GM21737 (cell line): Measurements from ENCODE around the gene EPHB4.
"Not testable (repeated sequence)": the region's sequence is repeated elsewhere in the genome, so short reads cannot be mapped to it uniquely, and the experiment has no call there.

Experiments used
- ATAC-seq: cut with Tn5 transposase; IDR thresholded peaks from one replicate; pipeline ENCODE4 v1.9.1; 2021; ENCODE audit warnings: mild to moderate bottlenecking, moderate library complexity; ENCODE audit not compliant: unreplicated experiment

The EPHB4 gene

DNA sequence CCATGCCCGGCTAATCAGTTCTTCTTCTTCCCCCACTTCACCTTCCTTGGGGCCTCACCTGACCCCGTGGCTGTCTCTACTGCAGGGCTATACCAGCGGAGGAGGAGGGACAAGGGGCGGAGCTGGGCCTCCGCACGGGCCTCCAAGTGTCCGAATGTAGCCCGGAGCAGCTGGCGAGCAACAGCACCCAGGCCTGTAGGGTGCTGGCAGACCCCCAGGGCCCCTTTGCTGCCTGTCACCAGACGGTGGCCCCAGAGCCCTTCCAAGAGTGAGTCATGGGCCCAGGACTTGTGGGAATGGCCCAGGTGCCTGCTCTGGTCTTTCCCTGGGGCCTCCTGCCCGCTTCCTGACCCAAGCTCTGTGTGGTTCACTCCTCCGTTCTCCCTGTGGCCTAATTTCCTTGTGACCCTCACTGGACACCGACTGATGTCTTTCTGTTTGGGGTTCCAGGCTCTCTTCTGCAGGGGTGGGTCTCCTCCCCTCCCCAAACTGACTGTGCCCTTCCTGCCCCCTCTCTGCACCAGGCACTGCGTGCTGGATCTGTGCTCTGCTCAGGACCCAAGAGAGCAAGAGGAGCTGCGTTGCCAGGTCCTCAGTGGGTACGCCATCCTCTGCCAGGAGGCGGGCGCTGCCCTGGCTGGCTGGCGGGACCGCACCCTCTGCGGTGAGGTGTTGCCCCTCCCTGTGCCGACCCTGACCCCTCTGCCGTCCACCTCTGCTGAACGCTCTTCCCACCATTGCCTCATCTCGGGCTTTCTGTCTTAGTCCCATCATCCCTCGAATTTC is 35.2 kb downstream of the EPHB4 start:
- ATAC-seq = no peak

DNA sequence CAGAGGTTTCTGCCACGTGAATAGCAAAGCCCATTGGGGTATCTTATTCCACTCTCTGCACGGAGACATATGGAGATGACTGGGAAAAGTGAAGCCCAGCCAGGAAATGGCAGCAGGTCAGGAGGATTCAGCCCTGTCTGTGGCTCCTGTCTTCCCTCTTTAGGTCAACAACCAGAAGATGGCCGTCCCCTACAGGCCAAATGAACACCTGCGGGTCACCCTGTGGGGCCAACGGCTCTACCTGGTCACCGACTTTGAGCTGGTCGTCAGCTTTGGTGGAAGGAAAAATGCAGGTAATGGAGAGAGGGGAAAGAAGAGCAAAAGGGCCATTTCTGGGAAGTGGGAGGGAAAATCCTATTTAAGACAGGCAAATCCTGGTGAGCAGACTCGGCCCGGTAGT is 38.3 kb downstream of the EPHB4 start:
- no peak for ATAC-seq

DNA sequence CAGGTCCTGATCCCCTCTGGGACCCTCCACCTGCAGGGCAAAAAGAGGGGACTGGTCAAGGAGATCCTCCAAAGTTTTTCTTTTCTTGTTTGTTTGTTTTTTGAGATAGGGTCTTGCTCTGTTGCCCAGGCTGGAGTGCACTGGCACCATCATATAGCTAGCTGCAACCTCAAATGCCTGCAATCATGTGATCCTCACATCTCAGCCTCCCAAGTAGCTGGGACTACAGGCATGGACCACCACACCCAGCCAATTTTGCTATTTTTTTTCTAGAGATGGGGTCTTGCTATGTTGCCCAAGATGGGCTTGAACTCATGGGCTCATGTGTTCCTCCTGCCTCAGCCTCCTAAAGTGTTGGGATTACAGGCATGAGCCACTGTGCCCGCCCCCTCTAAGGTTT is 41.0 kb downstream of the EPHB4 start:
- no peak for ATAC-seq

DNA sequence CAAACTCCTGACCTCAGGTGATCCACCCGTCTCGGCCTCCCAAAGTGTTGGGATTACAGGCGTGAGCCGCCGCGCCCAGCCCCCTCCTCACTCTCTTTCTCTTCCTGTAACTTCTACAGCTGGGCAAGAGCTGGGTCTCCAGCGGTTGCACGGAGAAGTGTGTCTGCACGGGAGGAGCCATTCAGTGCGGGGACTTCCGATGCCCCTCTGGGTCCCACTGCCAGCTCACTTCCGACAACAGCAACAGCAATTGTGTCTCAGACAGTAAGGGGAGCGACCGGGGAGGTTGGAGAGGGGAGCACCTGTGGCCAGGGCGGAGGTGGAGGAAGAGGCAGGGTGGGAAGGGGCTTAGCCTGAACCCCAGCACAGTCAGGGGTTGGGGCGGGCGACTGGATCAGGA is 41.4 kb downstream of the EPHB4 start:
- ATAC-seq = no peak

DNA sequence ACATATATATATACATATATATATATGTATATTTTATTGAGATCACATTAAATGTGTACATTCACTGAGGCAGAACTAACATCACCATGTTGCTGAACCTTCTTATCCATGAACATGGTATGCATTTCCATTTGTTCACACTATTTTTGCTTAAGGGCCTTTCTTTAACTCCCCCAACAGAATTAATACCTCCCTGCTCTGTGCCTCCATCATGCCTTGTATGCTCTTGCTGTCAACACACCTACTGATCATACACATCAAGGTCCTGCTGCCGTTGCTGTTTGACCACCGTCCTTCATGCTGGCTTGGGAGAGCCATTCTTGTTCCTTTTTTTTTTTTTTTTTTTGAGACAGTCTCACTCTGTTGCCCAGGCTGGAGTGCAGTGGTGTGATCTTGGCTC is 43.5 kb downstream of the EPHB4 start:
- ATAC-seq = no peak

DNA sequence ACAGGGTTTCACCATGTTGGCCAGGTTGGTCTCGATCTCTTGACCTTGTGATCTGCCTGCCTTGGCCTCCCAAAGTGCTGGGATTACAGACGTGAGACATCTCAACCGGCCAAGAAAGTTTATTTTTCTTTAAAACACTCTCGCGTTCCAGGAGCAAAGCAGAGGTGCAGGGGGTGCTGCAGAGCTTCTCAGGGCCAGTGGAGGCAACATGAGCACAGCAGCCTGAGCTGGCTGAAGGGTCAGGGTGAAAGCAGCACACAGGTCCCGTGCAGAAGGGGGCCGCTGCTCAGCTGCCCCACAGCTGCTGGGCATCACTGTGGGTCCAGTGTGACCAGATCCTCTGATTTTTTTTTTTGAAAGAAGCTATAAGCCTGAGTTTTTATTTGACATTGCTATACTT is 46.1 kb downstream of the EPHB4 start:
- ATAC-seq = no peak

DNA sequence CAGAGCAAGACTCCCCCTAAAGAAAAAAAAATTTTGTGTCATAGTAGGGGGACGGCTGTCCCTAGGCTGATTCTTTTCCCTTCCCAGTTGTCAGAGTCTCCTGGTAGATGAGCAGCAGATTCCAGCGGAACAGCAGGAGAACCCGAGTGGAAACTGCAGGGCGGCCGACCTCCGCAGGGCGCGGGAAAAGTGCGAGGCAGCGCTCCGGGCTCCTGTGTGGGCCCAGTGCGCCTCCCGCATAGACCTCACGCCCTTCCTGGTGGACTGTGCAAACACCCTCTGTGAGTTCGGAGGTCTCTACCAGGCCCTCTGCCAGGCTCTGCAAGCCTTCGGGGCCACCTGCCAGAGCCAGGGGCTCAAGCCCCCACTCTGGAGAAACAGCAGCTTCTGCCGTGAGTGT is 48.0 kb downstream of the EPHB4 start:
- ATAC-seq = no peak

DNA sequence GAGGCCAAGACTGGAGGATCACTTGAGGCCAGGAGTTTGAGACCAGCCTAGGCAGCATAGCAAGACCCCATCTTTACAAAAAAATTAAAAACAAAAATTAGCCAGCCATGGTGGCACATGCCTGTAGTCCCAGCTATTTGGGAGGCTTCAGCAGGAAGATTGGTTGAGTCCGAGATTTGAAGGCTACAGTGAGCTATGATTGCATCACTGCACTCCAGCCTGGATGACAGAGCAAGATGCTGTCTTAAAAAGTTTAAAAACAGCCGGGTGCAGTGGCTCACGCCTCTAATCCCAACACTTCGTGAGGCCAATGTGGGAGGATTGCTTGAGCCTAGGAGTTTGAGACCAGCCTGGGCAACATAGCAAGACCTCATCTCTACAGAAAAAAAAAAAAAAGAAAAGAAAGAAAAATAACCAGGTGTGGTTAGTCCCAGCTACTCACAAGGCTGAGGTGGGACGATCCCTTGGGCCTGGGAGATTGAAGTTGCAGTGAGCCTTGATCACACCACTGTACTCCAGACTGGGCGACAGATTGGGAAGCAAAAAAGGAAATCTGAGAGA is 49.2 kb downstream of the EPHB4 start:
- no peak for ATAC-seq

DNA sequence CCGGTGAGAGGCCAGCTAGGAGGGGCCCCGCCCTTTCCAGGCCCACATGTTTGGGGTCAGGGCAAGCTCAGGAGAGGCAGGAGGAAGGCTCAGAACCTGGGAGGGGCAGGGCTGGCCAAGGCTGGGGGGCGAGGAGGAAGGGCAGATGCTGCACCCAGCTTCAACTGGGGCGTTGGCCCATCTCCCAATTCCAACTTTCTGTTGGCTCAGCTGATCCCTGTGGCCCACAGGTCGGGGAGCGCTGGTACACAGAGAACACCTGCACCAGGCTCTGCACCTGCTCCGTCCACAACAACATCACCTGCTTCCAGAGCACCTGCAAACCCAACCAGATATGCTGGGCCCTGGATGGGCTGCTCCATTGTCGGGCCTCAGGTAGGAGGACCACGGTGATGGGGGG is 53.8 kb downstream of the EPHB4 start:
- no peak for ATAC-seq

DNA sequence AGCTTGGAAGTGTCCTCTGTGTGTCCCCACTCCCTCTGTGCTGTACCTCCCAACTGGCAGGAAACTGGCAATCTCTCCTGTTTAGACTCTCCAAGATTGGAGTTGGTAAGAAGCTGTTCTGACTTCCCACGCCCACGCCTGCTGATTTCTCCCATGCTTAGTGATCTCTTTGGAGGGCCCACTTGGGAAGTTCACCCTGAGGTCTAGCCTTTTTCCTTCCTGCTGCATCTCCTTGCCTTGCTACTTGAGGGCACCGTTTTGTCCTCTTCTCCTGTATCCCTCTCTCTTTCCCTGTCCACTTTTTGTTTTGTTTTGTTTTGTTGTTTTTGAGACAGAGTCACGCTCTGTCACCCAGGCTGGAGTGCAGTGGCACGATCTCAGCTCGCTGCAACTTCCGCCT is 58.5 kb downstream of the EPHB4 start:
- no peak for ATAC-seq

DNA sequence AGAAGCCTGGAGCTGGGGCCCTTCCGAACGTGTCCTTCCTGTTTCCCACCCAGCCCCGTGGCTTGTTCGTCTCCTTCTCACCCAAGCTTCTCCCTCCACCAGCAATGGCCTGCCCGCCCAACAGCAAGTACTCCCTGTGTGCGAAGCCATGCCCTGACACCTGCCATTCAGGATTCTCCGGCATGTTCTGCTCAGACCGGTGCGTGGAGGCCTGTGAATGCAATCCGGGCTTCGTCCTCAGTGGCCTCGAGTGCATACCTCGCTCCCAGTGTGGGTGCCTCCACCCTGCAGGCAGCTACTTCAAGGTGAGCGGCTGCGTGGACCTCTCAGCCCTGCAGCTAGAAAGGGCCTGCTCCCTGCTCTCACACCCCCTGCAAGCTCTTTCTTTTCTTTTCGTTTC is 62.1 kb downstream of the EPHB4 start:
- no peak for ATAC-seq

DNA sequence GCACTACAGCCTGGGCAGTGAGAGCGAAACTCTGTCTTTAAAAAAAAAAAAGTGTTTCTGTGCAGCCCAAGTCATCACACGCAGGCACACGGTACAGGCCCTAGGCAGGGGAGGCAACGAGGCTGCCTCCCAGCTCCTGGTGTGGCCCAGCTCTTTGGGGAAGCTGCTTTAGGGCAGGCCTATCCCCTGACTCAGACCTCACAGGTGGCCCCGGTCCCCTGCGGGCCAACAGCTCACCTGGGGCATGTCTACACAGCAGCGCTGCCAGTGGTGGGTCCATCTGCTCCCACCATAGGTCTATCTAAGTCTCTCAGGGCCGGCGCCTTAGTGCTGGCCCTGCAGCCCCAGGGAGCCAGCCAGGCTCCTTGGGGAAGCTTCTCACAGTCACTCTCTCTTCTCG is 62.5 kb downstream of the EPHB4 start:
- ATAC-seq = no peak

DNA sequence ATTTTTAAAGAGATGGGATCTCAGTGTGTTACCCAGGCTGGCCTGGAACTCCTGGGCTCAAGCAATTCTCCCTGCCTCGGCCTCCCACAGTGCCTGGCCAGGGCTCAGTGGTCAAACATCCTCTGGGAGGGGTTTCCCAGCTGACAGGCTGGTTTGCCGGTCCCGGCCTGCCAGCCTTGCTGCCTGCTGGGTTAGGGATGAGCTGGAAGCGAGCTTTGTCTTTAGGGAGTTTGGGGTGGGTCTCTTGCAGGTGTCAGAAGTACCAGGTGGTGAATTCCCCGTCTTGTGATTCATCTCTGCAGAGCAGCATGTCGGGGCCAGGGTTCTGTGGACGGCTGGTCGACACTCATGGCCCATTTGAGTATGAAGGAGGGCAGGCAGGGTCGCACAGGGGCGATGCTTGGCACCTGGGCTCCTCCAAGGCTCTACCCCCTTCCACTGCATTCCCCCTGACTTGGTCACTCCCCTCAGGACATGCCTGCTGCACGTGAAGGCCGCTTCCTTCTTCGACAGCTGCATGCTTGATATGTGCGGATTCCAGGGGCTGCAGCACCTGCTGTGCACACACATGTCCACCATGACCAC is 63.7 kb downstream of the EPHB4 start:
- ATAC-seq = no peak

DNA sequence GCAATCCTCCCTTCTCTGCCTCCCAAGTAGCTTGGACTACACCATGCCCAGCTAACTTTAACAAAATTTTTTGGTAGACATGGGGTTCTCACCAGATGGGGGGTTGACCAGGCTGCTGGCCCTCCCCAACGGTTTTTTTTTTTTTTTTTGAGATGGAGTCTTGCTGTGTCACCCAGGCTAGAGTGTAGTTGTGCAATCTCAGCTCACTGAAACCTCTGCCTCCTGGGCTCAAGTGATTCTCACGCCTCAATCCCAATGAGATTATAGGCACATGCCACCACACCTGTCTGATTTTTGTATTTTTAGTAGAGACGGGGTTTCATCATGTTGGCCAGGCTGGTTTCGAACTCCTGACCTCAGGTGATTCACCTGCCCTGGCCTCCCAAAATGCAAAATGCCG is 64.5 kb downstream of the EPHB4 start:
- not testable (repeated sequence) for ATAC-seq

DNA sequence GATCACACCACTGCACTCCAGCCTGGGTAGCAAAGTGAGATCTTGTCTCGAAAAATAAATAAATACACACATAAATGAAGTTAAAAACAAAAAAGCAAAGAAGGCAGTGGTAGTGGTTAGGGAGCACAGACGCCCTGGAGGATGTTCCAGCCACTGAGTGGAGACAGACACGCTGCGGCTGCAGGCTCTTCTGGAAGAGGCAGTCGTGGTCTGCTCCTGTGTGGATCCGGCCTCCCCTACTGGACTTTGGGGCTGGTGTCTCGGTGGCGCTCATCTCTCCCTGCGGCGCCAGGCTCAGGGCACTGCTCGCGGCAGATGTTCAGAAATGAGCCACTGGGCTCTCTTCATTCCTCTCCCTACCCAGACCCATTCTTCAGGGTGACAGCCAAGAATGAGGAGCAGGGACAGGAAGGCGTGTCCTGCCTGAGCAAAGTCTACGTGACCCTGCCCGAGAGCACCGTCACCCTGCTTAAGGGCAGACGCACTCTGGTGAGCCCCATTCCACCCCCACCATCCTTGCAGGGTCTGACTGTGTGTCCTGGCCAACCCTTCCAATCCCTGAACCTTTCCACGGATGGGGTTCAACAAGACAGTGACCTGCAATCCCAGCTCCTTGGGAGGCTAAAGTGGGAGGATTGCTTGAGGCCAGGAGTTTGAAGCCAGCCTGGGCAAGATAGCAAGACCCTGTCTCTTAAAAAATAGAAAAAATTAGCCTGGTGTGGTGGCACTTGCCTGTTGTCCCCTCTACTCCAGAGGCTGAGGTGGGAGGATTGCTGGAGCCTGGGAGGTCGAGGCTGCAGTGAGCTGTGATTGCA is 67.8 kb downstream of the EPHB4 start:
- no peak for ATAC-seq

DNA sequence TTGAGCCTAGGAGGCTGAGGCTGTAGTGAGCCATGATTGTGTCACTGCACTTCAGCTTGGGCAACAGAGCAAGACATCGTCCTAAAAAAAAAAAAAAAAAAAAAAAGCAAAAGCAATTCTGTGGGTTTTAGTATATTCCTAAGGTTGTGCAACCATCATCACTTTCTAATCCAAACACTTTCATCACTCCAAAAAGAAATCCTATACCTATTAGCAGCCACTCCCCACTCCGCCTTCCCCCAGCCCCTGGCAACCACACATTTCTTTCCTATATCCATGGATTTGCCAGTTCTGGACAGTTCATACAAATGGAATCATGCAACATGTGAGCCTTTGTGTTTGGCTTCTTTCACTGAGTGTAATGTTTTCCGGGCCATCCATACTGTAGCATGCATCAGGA is 73.6 kb downstream of the EPHB4 start:
- no peak for ATAC-seq

DNA sequence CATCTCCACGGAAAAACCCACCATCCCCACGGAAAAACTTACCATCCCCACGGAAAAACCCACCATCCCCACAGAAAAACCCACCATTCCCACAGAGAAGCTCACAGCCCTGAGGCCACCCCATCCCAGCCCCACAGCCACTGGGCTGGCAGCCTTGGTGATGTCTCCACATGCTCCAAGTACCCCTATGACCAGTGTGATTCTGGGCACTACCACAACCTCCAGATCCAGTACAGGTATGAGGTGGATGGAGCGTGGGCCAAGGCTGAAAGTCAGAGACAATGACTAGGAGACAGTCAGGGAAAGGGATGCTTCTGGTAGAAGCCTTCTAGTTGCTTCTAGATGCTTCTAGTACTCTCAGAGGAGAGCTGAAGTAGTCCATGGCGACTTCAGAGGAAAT is 74.3 kb downstream of the EPHB4 start:
- ATAC-seq = no peak
